ENCODE data around the gene C1orf232.

GRCh38 chr1:26197301-26197700 is 28.5 kb upstream of the C1orf232 start:
- no peak for TF ChIP-seq CTCF (IDR thresholded peaks at IDR 0.05)
- no peak for TF ChIP-seq POLR2AphosphoS5 (IDR thresholded peaks at IDR 0.05)
- TF ChIP-seq POLR2A (IDR thresholded peaks at IDR 0.05): no peak
